Stimulated activated CD4-positive, alpha-beta T cell treated with anti-CD3 and anti-CD28 coated beads, Interleukin-15, amount 100 ng/mL, for 24 hours (primary cell): ENCODE data around the gene CLDN34.

ENCODE experiments used
- DNase-seq: peaks from one replicate; pipeline ENCODE4 v3.0.0-alpha.2; 2020

CLDN34 gene

DNA sequence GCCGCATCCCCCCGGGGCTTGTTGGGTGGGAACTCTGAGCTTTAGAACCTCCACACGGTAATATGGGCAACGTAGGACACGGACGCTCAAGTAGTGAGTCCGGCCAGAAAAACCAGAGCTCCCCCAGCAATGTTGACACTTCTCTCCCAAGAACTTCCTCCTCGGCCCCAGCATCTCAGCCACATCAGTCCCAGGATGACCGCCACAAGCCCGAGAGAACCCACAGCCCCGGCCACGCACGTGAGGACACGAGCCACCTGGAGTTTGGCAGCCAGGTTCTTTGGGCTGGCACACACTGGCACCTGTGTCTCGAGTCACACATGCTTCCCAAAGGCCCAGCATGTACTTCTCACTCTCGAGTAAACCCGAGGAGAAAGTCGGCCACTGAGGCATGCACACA, 16.3 kb downstream of the CLDN34 start:
- DNase-seq: no peak

DNA sequence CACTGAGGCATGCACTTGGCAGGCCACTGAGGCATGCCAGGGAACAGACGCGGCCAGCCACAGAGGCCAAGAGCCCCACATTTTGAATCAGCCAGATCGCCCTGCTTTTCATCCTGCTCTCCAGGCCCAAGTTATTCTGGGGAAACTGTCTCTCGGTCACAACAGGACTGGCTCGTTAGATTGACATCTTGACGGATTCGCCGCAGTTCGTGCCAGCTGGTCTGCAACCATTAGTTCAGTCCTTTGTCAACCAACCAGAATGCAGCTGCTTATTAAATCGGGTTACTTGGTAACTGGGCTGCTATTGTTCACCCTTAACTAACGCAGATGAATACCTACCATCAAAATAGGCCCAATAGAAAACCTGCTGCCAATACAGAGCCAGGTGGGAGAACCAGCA, 16.7 kb downstream of the CLDN34 start:
- no peak for DNase-seq

DNA sequence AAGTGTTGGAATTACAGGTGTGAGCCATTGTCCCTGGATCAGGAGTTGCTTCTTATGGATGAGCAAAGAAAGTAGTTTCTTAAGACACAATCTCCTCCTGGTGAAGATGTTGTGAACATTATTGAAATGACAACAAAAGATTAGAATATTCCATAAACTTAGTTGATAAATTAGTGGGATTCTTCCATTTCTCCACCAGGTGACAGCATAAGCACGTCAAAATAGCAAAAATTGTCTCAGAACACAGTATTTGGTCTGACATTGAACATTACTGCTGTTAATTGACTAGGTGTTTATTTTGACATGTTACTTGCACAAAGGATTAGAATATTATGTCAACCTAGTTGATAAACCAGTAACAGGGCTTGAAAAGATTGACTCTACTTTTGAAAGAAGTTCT, 21.6 kb downstream of the CLDN34 start:
- DNase-seq: no peak

DNA sequence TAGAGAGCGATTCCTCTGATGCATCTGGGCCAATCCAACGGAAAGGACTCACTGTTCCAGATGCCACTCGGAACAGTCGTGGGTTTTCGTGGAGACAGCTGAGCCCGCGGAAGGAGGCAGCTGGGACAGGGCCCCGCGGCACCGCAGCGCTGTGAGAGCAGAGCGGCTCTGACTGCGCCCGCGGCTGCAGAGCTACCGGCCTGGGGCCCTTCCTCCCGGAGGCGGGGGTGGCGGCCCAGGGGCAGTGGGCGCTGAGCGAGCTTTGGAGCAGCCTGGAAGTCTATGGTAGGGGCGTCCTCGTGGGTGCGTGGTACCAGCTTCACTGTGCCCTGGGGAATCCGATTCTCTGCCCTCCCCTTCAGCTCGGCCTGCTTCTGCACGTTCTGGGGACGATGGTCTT, 24.9 kb downstream of the CLDN34 start:
- DNase-seq: no peak

DNA sequence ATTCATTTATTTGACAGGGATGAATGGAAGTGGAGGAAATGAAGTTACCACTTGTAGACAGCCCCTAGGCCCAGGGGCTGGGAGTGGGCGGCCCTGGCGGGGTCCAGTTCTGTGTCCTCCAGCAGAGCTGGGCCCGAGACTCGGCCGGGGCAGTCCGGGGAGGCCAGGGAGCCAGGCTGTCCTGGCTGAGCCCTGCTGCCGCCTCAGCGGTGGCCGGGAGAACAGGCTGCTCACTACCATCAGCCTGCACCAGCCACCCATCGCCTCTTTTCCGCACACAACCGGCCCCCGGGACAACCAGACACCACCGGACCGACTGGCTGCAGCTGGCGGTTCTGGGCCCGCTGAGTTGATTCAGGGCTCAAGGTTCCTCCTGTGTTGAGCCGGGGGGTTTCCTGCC, 25.6 kb downstream of the CLDN34 start:
- no peak for DNase-seq

DNA sequence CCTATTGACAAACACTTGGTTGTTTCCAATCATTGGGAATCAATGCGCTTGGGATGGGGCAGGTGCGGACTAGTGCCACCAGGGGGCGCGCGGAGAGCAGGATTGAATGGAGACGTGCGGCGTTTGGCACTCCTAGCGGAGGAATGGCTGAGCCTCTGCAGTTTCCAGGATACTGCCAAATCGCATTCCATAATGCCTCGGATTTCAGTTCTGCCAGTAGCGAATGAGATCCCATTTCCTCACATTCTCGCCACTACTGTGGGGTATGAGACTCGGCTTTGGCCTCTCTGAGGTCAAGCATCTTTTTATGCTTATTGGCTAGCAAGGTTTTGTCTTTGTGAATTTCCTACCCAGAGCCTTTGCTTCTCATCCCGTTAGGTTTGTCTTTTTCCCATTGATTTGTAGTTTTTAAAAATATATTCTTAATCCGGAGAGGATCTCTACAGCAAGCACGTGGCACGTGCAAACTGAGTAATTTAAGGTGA, 28.7 kb downstream of the CLDN34 start:
- DNase-seq: peak; percentile 79

DNA sequence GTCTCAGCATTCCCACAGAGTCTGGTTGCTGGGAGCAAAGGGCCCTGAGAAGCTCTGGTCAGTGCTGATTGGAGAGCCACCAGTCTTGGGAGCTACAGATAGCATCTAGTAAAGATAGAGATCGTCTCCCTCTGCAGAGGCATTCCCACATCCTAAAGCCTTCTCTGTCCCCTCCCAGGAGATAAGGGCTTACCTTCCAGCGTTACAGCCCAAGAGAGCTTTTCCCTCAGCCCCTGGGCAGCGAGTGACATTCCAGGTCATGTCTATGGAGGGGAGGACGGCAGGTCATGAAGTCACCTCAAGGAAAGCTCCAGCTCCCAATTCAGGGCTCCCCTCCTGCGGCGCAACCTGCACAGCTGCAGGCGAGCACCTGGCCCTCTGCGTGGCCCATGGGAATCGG, 29.9 kb downstream of the CLDN34 start:
- no peak for DNase-seq

DNA sequence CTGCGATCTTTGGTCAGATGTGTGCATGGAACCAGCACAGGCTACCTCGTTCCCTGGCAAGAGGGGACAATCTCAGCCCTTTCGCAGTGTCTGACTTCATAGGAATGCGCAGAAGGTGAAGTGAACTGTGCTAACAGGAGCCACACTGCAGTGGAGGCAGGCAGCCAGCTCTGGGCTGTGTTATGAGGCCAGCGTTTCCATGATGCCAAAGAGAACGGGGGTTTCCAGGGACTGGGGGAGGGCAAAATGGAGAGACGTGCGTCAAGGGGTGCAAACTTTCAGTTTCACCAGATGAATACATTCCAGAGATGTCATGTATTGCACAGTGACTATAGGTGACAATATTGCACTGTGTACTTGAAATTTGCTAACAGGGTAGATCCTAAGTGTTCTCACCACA, 30.4 kb downstream of the CLDN34 start:
- peak; percentile 78 for DNase-seq

DNA sequence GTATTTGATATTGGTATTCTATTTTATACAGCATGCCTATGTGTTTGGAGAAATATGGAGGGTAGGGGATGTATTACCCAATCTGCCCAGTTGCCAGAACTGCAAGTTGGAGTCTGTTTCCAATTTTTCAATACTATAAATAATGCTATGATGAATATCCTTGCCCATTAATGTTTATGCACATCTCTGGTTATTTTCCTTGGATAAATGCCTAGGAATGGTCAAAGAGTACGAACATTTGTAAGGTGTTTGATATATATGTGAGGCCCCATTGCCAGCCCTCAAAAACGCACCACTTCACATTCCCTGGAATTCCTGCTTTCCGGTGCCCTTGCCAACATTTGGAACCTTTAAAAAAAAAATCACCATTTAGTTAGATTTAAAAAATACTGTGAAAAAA, 34.3 kb downstream of the CLDN34 start:
- DNase-seq: no peak

DNA sequence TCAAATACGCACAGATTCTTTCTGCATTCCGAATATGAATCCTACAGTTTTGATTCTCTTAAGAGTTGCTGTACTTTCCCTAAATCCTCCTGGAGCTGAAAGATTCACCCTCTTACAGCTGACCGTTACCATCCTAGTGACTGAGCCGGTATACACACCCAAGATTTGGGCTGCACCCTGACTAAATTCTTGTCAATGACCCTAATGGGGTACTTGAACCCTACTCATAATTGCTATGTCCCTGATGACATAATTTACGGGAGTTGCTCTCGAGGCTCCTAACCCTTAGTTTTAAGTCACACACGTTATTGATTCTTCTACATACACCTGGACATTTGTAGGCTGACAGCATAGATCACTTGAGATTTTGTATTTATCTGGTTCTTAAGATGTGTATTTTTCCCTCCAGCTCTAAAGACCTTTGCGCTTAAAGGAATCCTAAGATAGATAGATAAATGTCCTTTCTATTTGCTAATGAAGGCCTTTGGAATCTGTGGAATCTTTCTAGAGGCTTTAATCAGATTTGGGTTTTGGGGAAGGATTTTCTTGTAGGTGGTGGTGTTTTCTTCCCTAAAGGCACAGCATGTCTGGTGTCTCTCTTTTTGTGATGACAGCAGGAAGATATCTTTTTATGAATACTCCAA, 37.8 kb downstream of the CLDN34 start:
- no peak for DNase-seq

DNA sequence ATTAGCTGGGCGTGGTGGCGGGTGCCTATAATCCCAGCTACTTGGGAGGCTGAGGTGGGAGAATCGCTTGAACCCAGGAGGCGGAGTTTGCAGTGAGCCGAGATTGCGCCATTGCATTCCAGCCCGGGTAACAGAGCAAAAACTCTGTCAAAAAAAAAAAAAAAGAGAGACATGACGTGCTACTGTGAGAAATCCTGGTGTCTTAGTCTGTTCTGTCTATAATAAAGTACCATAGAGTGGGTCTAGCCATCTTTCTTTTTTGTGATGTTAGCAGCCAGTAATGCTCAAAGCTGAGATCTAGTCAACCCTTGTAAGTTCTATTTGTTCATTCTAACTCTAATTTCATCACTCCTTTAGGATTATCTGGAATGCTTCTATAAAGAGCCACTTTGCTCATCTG, 38.9 kb downstream of the CLDN34 start:
- DNase-seq: no peak

DNA sequence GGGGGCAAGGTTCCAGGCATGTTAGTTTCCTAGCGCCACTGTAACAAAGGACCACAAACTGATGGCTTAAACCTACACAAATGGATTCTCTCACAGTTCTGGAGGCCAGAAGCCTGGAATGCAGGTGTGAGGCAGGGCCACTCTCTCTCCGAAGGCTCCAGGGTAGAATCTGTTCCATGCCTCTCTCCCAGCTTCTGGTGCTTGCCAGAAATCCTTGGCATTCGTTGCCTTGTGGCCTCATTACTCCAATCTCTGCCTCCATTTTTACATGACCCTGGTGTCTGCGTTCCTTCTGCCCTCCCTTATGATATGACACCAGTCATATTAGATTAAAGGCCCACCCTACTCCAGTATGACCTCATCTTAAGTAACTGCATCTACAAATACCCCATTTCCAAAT, 39.6 kb downstream of the CLDN34 start:
- no peak for DNase-seq

DNA sequence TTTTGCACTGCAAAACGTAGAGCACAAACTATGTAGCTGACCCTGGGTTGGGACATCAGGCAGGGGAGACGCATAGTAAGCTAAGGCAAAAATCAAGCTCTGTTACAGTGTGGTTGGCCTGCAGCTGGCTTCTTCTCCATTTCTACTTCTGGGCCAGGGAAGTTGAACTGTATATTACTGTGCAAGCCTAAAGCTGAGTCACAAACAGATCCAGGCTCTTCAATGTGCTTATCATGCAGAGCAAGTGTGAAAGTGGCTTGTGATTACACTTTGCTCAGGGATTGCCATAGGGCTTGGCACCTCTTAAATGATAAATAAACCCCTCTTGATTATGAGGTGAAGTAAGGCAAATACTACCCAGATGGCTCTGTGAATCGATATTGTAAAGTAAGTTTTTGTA, 40.5 kb downstream of the CLDN34 start:
- DNase-seq: no peak

DNA sequence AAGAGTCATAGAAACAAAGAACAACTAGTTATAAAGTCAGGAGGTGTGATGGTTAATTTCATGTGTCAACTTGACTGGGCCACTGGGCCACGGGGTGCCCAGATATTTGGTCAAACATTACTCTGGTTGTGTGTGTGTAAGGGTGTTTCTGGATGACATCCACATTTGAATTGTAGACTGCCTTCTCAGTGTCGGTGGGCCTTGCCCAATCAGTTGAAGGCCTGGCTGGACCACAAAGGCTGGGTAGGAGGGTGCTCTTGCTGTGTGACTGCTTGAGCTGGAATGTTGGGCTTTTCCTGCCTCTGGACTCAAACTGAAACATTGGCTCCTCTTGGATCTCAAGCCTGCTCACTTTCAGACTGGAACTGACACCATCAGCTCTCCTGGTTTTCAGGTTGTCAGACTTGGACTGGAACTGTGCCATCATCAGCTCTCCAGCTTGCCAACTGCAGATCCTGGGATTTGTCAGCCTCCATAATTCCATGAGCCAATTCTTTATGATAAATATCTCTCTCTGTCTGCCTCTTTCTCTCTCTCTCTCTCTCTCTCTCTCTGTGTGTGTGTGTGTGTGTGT, 41.4 kb downstream of the CLDN34 start:
- no peak for DNase-seq

DNA sequence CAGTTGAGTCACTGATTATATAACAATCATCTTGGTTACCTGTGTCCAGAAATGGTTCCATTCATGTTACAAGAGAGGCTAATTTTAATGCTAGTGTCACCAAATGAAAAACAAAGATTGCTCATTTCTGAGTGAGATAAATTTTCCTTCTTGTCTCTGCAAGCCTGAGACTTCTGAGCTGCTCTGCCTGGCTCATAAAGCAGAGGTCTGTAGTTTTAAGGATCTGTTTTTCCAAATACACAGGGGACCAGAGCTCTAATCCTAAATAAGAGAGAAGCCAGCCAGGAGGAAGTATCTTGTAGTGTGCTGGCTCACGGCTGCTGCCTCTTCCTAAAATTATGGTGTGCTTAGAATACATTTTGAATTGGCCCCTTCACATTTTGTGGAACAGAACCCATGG, 42.6 kb downstream of the CLDN34 start:
- DNase-seq: no peak

DNA sequence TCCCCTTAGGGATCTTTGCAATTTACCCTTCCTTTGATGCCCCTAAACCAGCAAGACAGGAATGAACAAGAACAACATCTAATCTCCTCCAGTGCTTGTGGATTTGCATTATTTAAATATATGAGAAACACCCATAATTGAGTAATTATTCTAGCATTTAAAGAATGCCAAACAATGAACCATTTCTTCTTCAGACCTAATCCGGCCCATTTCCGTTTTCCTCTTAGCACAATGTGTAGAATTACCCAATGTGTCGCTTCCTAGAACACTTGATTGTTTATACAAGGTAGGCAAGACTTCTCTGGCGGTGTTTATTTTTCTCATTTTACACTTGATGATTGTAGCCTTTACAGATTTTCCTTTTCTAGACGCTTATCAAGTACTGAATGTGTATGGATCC, 43.5 kb downstream of the CLDN34 start:
- DNase-seq: no peak

DNA sequence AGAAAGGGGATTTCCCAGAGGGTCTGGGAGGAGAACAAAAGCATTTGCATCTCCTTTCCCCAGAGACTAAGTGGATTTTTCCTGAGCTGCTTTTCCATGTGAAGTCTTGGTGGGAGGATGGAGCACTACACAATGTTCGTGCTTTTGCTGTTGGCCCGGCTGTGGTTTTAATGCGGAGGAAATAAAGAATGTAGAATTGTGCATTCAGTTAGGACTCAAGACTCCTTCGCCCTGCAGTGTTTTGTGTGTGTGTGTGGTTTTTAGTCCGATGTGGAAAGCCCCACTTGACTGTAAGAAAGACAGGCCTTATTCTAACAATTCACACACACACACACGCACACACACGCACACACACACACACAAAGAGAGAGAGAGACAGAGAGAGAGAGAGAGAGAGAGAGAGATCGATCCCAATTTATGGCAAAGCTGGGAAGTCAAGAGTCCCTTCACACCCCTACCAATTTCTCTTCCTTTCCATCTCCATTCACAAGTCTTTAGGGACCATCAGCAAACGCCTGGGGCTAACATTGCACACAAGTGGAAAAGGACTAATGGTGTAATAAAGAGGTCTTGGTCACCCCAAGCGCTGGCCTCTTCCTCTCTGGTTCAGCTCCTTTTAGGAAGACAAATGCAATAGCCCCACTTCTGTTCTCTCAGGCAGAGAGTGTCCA, 44.2 kb downstream of the CLDN34 start:
- DNase-seq: no peak

DNA sequence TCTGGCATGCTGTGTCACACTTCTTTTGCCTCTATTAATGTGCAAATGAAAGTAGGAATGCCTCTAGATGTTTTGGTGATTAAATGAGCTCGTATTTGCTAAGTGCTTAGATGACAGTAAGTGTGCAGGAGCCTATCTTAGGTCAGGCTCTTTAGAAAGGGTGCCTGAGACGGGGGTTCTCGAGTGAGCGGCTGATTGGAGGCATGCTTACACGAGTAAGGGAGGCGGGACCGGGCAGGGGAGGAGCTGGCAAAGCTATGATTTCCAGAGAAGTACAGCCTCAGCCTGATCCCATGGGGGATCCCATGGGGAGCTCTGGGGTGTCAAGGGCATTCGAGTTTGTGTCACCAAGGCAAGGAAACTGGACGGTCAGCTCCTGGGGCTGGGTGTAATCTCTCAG, 44.8 kb downstream of the CLDN34 start:
- DNase-seq: no peak

DNA sequence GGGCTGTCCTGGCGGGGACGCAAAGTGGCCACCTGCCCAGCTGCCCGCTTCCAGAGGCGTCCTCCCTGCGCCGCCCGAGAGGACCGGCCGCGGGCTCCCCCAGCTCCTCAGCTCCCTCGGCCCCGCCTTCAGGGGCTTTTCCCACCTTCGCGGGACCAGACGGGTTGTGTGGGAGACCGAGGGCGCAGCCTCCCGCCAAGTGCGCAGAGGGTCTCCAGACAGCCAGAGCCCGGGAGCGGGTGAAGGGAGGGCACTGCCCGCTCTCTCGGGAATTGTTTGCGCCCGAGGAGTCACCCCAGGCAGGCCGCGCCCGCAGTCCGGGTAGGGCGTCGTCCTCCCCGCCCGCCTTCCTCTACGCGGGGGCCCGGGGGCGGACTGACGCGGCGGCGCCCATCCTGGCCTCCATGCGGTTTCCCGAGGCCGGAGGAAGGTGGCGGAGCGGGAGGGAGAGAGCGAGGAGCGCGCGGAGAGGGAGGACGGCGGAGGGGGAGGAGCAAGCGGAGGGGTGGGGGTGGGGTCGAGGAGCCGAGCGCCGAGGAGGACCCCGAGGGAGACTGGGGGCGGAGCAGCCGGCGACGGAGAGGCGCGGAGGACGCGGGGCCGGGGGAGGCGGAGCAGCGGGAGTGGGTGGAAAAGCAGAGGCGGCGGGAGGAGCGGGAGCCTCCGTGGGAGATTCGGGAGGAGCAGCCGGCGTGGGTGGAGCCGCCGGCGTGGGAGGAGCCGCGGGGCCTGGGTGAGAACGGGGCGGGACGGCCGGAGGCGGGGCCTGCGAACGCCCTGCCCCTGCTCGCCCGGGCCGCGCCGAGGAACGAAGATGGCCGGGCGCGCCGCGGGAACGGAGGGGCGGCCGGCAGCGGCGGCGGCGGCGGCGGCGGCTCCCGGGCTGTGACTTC, 47.5 kb downstream of the CLDN34 start:
- DNase-seq: peak; percentile 78

DNA sequence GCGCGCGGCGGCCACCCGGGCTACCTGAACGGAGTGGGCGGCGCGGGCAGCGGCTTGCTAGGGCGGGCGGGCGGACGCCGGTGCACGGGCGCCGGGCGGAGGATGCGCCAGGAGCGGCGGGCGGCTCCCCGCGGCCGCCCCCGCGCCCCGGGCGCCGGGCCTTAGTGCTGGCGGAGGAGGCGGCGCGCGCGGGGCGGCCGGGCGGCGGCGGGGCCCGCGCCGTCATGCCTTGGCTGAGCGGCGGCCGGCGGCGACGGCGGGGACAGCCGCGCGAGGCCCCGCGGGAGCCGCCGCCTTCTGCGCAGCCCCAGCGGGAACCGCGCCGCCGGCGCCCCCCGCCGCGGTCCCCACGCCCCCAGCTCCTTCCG, 48.2 kb downstream of the CLDN34 start:
- DNase-seq: no peak

DNA sequence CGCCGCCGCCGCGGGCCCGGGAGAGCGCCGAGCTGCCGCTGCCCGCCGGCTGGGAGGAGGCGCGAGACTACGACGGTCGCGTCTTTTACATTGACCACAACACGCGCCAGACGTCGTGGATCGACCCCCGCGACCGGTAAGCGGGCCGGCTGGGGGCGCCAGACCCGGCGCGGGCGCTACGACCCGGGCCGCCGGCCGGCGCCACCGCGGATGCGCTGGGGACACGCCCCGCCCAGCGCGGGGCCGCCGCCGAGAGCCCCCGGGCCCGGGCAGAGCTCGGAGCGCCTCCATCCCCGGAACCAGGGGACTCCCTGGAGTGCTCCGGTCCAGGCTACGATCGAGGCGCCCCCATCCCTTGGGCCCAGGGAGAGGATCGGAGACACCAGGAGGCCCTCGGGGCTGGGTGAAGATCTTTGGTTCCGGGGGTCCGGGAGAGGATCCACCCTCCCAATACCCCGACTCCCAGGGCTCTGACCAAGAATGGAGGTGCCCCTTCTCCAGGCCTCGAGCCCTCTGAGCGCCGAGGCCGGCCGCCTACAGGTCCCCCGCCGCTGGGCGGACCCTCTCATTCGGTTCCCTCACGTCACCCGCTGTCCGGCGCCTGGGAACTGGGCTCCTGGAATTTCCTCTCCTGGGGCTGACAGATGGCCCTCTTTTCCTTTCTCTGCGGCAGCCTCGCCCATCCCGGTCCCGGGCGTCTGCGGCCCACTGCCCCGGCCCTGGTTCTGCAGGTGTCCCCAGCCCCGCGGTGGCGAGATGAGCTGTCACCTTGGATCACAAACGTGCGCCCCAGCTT, 48.8 kb downstream of the CLDN34 start:
- no peak for DNase-seq

DNA sequence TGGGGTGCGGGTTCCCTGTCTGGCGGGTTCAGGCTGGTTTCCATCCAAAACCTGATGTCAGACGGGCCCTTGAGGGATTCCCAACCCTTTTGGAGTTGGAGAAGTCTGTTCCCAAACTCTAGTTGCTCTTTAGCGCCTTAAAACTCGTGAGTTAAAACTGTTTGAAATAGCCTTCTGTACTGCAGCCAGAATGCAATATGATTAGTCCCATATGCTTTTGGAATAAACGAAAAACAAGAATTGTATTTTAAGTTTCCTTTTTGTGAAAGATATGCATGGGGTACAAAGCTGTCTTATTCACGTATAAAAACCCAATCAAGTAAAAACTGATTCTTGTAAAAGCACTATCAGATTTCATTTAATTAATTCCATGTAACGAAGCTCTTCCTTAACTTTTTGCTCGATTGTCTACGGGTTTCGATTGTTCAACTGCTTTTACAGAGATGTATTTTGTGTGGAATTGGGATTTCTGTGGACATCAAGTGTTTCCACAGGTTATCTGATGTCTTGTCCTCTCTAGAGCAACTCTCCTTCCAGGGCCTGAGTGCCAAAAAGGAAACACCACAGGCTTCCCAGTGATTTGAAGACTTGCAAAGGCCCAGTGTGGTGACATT, 49.5 kb downstream of the CLDN34 start:
- no peak for DNase-seq
